ENCODE results near the gene PATZ1. TPM values are rescaled to one million over a fixed set of nuclear protein-coding genes. Genes with fewer than 3 reads are reported as not detected.
A peak's percentile ranks its signal among the peaks of the same experiment; 100 is the strongest.
"Not testable (repeated sequence)": the region's sequence is repeated elsewhere in the genome, so short reads cannot be mapped to it uniquely, and the experiment has no call there.

Gene PATZ1
- total RNA-seq (10 to 100 TPM; 19.9 to 23.4 TPM), polyA plus RNA-seq (ENCODE audit: insufficient read length in 6 of 6) (10 to 100 TPM; 63.2 to 72.4 (median 69.4) TPM)
- long read RNA-seq, donor 1, transcript PATZ1-201 (3 exons, 2,516 nt) = major isoform, 13 of 39 reads
- long read RNA-seq, donor 1, transcript PATZ1-205 (2 exons, 1,702 nt) = minor isoform, 11 of 39 reads
- long read RNA-seq, donor 1, transcript PATZ1-204 (5 exons, 3,711 nt) = minor isoform, 5 of 39 reads
- long read RNA-seq, donor 1, transcript PATZ1-203 (4 exons, 3,638 nt) = minor isoform, 9 of 39 reads
- long read RNA-seq, donor 1, partial matches to known transcripts = 0 of 39 reads
- long read RNA-seq, donor 1, other reads (novel, unspliced or antisense) = 0 of 39 reads
- long read RNA-seq, donor 2, transcript PATZ1-201 (3 exons, 2,516 nt) = major isoform, 12 of 29 reads
- long read RNA-seq, donor 2, transcript PATZ1-203 (4 exons, 3,638 nt) = minor isoform, 8 of 29 reads
- long read RNA-seq, donor 2, partial matches to known transcripts = 0 of 29 reads
- long read RNA-seq, donor 2, other reads (novel, unspliced or antisense) = 0 of 29 reads
- long read RNA-seq, donor 3, transcript PATZ1-203 (4 exons, 3,638 nt) = minor isoform, 9 of 29 reads
- long read RNA-seq, donor 3, transcript PATZ1-205 (2 exons, 1,702 nt) = minor isoform, 5 of 29 reads
- long read RNA-seq, donor 3, transcript PATZ1-201 (3 exons, 2,516 nt) = major isoform, 11 of 29 reads
- long read RNA-seq, donor 3, partial matches to known transcripts = 0 of 29 reads
- long read RNA-seq, donor 3, other reads (novel, unspliced or antisense) = 0 of 29 reads
- long read RNA-seq, donor 4 = 0 reads
- long read RNA-seq, donor 5, transcript PATZ1-203 (4 exons, 3,638 nt) = minor isoform, 5 of 23 reads
- long read RNA-seq, donor 5, transcript PATZ1-201 (3 exons, 2,516 nt) = major isoform, 13 of 23 reads
- long read RNA-seq, donor 5, partial matches to known transcripts = 0 of 23 reads
- long read RNA-seq, donor 5, other reads (novel, unspliced or antisense) = 0 of 23 reads
- long read RNA-seq, donor 6, transcript PATZ1-205 (2 exons, 1,702 nt) = major isoform, 6 of 17 reads
- long read RNA-seq, donor 6, transcript PATZ1-201 (3 exons, 2,516 nt) = minor isoform, 5 of 17 reads
- long read RNA-seq, donor 6, partial matches to known transcripts = 0 of 17 reads
- long read RNA-seq, donor 6, other reads (novel, unspliced or antisense) = 0 of 17 reads
- long read RNA-seq, donor 7, partial matches to known transcripts = 13 of 19 reads
- long read RNA-seq, donor 7, other reads (novel, unspliced or antisense) = 0 of 19 reads
- long read RNA-seq, donor 8, transcript PATZ1-201 (3 exons, 2,516 nt) = major isoform, 13 of 26 reads
- long read RNA-seq, donor 8, transcript PATZ1-203 (4 exons, 3,638 nt) = minor isoform, 8 of 26 reads
- long read RNA-seq, donor 8, partial matches to known transcripts = 0 of 26 reads
- long read RNA-seq, donor 8, other reads (novel, unspliced or antisense) = 0 of 26 reads
- long read RNA-seq, donor 9 = 0 reads
- long read RNA-seq, donor 10 = 0 reads
- long read RNA-seq, donor 11, transcript PATZ1-203 (4 exons, 3,638 nt) = major isoform, 10 of 29 reads
- long read RNA-seq, donor 11, transcript PATZ1-205 (2 exons, 1,702 nt) = minor isoform, 6 of 29 reads
- long read RNA-seq, donor 11, partial matches to known transcripts = 10 of 29 reads
- long read RNA-seq, donor 11, other reads (novel, unspliced or antisense) = 0 of 29 reads
- long read RNA-seq, donor 12, transcript PATZ1-205 (2 exons, 1,702 nt) = minor isoform, 6 of 59 reads
- long read RNA-seq, donor 12, transcript PATZ1-201 (3 exons, 2,516 nt) = major isoform, 14 of 59 reads
- long read RNA-seq, donor 12, partial matches to known transcripts = 30 of 59 reads
- long read RNA-seq, donor 12, other reads (novel, unspliced or antisense) = 0 of 59 reads

- DNase-seq (peak in 3 of 4 donors; percentile 73 to 90 (median 83)), ATAC-seq (peak; percentile 11)
- intact Hi-C loops (cut with DNase I) = loop anchor here in 1 of 2 donors (10.0 kb wide), 1 partner anchor 49 kb away; the partner anchor contains the start of gene DRG1
Measured at GRCh38 chr22:31346255-31346732, at the start of gene PATZ1. Gene PATZ1, minus strand, starts transcription at chr22:31346346. Its CDS starts 744 bp downstream, at chr22:31345602.

GRCh38 chr22:31394326-31394725 is 48.2 kb upstream of the PATZ1 start:
- no peak for TF ChIP-seq CTCF (IDR thresholded peaks at IDR 0.05)
- intact Hi-C loops (cut with DNase I) = loop anchor here in 1 of 2 donors (10.0 kb wide), 1 partner anchor 50 kb away; the partner anchor contains the start of gene PATZ1
- no peaks in the 10 kb centered on the region for H3K36me3 ChIP-seq
- ATAC-seq (no peak), DNase-seq (no peak)
- no peak overlapping the region for H3K4me3 ChIP-seq
- peaks cover 0 to 2% of the 10 kb centered on the region in 2 donors for H3K9me3 ChIP-seq
- H3K27me3 ChIP-seq = no peaks in the 10 kb centered on the region
- peaks cover 0 to 7% of the 10 kb centered on the region in 2 donors for H3K4me1 ChIP-seq
- H3K27ac ChIP-seq = no peak overlapping the region

More at GRCh38 chr22:31346255-31346732, at the start of gene PATZ1:
- H3K27me3 ChIP-seq = no peaks in the 10 kb centered on the region
- peak within 1 kb of the TSS; percentile 55 to 73 for H3K4me3 ChIP-seq
- H3K9me3 ChIP-seq = no peaks in the 10 kb centered on the region
- peaks cover 0 to 14% of the 10 kb centered on the region in 2 donors for H3K36me3 ChIP-seq
- H3K27ac ChIP-seq = peak within 1 kb of the TSS; percentile 89 to 90
- peaks cover 30 to 52% of the 10 kb centered on the region in 2 donors for H3K4me1 ChIP-seq
- no peak for TF ChIP-seq CTCF (IDR thresholded peaks at IDR 0.05)

- intact Hi-C loops (cut with DNase I) = loop anchor here in 1 of 2 donors (10.0 kb wide), 1 partner anchor 49 kb away; the partner anchor contains the start of gene PATZ1
Measured at GRCh38 chr22:31393893-31394292, 47.7 kb upstream of the PATZ1 start.

GRCh38 chr22:31378651-31379050 is 32.5 kb upstream of the PATZ1 start:
- ATAC-seq; H3K4me3 ChIP-seq; intact Hi-C loops (cut with DNase I); H3K4me1 ChIP-seq; H3K36me3 ChIP-seq; H3K27me3 ChIP-seq; DNase-seq; H3K9me3 ChIP-seq; H3K27ac ChIP-seq: not testable (repeated sequence)

More at GRCh38 chr22:31393893-31394292, 47.7 kb upstream of the PATZ1 start:
- DNase-seq = no peak
- Histone ChIP-seq H3K4me3 (no peak overlapping the region), H3K9me3 (peaks cover 0 to 2% of the 10 kb centered on the region in 2 donors), H3K27ac (no peak overlapping the region), H3K4me1 (peaks cover 0 to 4% of the 10 kb centered on the region in 2 donors), H3K36me3 (no peaks in the 10 kb centered on the region), H3K27me3 (no peaks in the 10 kb centered on the region)
- no peak for TF ChIP-seq CTCF (IDR thresholded peaks at IDR 0.05)
- no peak for ATAC-seq

All from left lung (tissue), 14 donors.